Measurements from ENCODE around the gene SOX15.

Gene SOX15

DNA sequence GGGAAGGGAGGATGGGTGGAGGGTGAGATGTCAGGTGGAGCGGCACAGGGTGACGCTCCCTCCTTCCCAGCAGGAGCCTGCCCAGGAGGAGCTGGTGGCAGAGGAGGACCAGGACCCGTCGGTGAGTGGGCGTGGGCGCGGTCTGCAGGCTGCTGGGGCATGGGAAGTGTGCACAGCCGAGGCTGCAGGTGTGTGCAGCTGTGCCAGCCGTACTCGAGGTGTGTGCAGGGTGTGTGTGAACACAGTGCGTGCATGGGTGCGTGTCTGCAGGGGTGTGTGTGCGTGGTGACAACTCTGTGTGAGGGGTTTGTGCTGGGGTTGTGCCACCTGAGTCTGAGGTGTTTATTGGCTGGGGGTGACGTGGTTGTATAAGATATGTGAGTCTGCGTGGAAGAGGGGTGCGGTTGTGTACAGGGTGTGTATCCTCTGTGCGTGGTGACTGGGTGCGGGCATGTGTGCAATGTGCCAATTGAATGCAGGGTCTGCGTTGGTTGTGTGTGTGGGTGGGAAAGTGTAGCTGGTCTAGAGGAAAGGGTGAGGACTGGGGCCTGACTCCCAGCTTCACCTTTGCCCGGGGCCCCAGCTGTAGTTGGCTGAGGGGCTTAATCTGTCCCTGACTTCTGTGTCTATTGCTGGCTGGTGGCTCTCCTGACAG, 40.4 kb downstream of the SOX15 start:
- Histone ChIP-seq H4K91ac (ENCODE audit: low read depth, low read length, poor library complexity) (peak overlapping the region; percentile 85), H2BK120ac (ENCODE audit: low read depth, low read length) (peak overlapping the region; percentile 61), H3K79me1 (ENCODE audit: low read depth, low read length) (peaks cover 3% of the 10 kb centered on the region), H3K4me3 (ENCODE audit: low read length in 2 of 2) (peak overlapping the region in 1 of 2 donors; percentile 54), H2AFZ (ENCODE audit: low read length) (peak overlapping the region; percentile 97), H3K23ac (ENCODE audit: low read depth, low read length, poor library complexity) (peak overlapping the region; percentile 96), H3K18ac (ENCODE audit: low read length) (peak overlapping the region; percentile 96), H3K4ac (ENCODE audit: low read length) (peak overlapping the region; percentile 66), H2AK5ac (ENCODE audit: low read depth, low read length) (peak overlapping the region; percentile 98), H2BK12ac (ENCODE audit: low read length) (no peak overlapping the region), H4K8ac (ENCODE audit: low read depth, low read length) (peak overlapping the region; percentile 96), H2BK5ac (ENCODE audit: low read length) (peak overlapping the region; percentile 53), H3K9ac (ENCODE audit: low read depth, low read length, poor library complexity) (peak overlapping the region; percentile 91), H3K9me3 (replicated peaks in 1 of 2; ENCODE audit: control insufficient read depth in 2 of 2, insufficient read depth in 1 of 2, low read depth in 1 of 2, low read length in 2 of 2) (no peaks in the 10 kb centered on the region), H3K27me3 (ENCODE audit: control insufficient read depth in 3 of 3, insufficient read depth in 3 of 3, low read depth in 1 of 3, low read length in 3 of 3) (peaks cover 0 to 38% (median 10%) of the 10 kb centered on the region in 3 experiments), H3K36me3 (replicated peaks in 1 of 2; ENCODE audit: control insufficient read depth in 2 of 2, insufficient read depth in 2 of 2, low read length in 2 of 2) (no peaks in the 10 kb centered on the region), H3K14ac (ENCODE audit: low read length) (peak overlapping the region; percentile 82), H2BK15ac (ENCODE audit: low read length) (peak overlapping the region; percentile 98), H3K27ac (replicated peaks; ENCODE audit: low read length) (no peak overlapping the region), H3K4me2 (ENCODE audit: insufficient read depth, low read length, poor library complexity, severe bottlenecking) (no peak overlapping the region), H3K4me1 (ENCODE audit: control insufficient read depth in 2 of 2, insufficient read depth in 1 of 2, low read depth in 1 of 2, low read length in 2 of 2) (peaks cover 4 to 6% of the 10 kb centered on the region in 2 donors)
- no peak for DNase-seq (ENCODE audit: low spot score)
- no CpG with 5 or more reads among the region's 20 CpGs for WGBS, 2 donors (ENCODE audit: extremely low coverage in 2 of 2, insufficient read length in 2 of 2, insufficient replicate concordance in 1 of 2)

DNA sequence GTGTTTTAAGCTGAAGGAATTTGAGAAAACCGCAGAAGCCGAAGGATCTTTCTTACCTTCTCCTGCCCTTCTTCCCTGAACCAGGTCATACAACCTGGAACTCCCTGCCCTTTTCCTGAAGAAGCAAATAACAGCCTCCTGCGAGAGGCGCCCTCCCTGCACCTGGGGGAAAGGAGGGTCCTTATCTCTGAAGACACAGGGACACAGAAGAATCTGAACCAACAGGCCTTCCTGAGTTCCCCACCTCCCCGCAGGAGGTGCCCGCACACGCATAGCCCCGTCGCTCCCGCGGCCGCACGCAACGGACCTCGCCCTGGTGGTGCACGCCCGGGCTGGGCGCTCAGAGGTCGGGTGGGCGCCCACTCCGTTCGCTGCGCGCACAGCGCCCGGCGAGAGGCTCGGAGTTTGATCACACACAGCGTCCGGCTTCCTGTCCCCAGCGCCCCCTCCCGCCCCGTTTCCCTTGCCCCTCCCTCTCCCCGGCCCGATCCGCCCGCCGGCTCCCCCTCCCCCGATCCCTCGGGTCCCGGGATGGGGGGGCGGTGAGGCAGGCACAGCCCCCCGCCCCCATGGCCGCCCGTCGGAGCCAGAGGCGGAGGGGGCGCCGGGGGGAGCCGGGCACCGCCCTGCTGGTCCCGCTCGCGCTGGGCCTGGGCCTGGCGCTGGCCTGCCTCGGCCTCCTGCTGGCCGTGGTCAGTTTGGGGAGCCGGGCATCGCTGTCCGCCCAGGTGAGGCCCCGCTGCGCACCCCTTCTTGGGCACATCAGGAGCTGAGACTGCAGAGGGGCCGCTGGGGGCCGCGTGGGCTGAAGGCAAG, 41.1 kb downstream of the SOX15 start, which contains the start of gene TNFSF12:
Gene TNFSF12, plus strand, starts transcription at position 474 of the 816 bp plus-strand sequence. Its CDS starts 96 bp downstream, at position 570.
- peak within 1 kb of the TSS; percentile 51 to 76 for H3K4me3 ChIP-seq (ENCODE audit: low read length in 2 of 2)
- H2BK120ac ChIP-seq (ENCODE audit: low read depth, low read length), result peak within 1 kb of the TSS; percentile 61
- H4K91ac ChIP-seq (ENCODE audit: low read depth, low read length, poor library complexity), result peak within 1 kb of the TSS; percentile 85
- H3K4ac ChIP-seq (ENCODE audit: low read length), result peak within 1 kb of the TSS; percentile 66
- peak within 1 kb of the TSS; percentile 91 for H3K9ac ChIP-seq (ENCODE audit: low read depth, low read length, poor library complexity)
- peak within 1 kb of the TSS; percentile 96 for H4K8ac ChIP-seq (ENCODE audit: low read depth, low read length)
- H2BK15ac ChIP-seq (ENCODE audit: low read length), result peak within 1 kb of the TSS; percentile 98
- peaks cover 0 to 44% (median 10%) of the 10 kb centered on the region in 3 experiments for H3K27me3 ChIP-seq (ENCODE audit: control insufficient read depth in 3 of 3, insufficient read depth in 3 of 3, low read depth in 1 of 3, low read length in 3 of 3)
- H3K27ac ChIP-seq (replicated peaks; ENCODE audit: low read length), result no peak within 1 kb of the TSS
- H2AFZ ChIP-seq (ENCODE audit: low read length), result peak within 1 kb of the TSS; percentile 97
- H3K36me3 ChIP-seq (replicated peaks in 1 of 2; ENCODE audit: control insufficient read depth in 2 of 2, insufficient read depth in 2 of 2, low read length in 2 of 2), result no peaks in the 10 kb centered on the region
- DNase-seq (ENCODE audit: low spot score), result no peak
- no peaks in the 10 kb centered on the region for H3K9me3 ChIP-seq (replicated peaks in 1 of 2; ENCODE audit: control insufficient read depth in 2 of 2, insufficient read depth in 1 of 2, low read depth in 1 of 2, low read length in 2 of 2)
- WGBS, 2 donors (ENCODE audit: extremely low coverage in 2 of 2, insufficient read length in 2 of 2, insufficient replicate concordance in 1 of 2), result no CpG with 5 or more reads among the region's 65 CpGs
- H3K23ac ChIP-seq (ENCODE audit: low read depth, low read length, poor library complexity), result peak within 1 kb of the TSS; percentile 96
- peak within 1 kb of the TSS; percentile 96 for H3K18ac ChIP-seq (ENCODE audit: low read length)
- peak within 1 kb of the TSS; percentile 53 for H2BK5ac ChIP-seq (ENCODE audit: low read length)
- H3K4me1 ChIP-seq (ENCODE audit: control insufficient read depth in 2 of 2, insufficient read depth in 1 of 2, low read depth in 1 of 2, low read length in 2 of 2), result peaks cover 4 to 6% of the 10 kb centered on the region in 2 donors
- H3K79me1 ChIP-seq (ENCODE audit: low read depth, low read length), result peaks cover 3% of the 10 kb centered on the region
- H2BK12ac ChIP-seq (ENCODE audit: low read length), result no peak within 1 kb of the TSS
- H2AK5ac ChIP-seq (ENCODE audit: low read depth, low read length), result peak within 1 kb of the TSS; percentile 98
- H3K4me2 ChIP-seq (ENCODE audit: insufficient read depth, low read length, poor library complexity, severe bottlenecking), result peak within 1 kb of the TSS; percentile 80
- H3K14ac ChIP-seq (ENCODE audit: low read length), result peak within 1 kb of the TSS; percentile 89

DNA sequence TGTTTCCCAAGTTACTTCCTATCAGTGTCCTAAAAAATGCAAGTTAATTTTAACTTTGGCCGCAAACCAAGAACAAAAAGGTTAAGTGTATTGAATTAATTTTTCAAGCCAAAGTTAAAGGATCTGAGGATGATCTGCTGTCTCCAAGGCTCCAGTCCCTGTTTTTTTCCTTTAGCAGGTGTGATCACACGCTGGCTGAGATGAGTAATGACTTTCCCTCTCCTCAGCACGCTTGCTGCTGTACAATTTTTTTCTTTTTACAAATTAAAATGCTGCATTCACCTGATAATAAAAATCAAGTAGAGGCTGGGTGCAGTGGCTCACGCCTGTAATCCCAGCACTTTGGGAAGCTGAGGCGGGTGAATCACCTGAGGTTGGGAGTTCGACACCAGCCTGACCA, 45.0 kb downstream of the SOX15 start:
- Histone ChIP-seq H3K36me3 (replicated peaks in 1 of 2; ENCODE audit: control insufficient read depth in 2 of 2, insufficient read depth in 2 of 2, low read length in 2 of 2) (no peaks in the 10 kb centered on the region), H3K27ac (replicated peaks; ENCODE audit: low read length) (no peak overlapping the region), H3K4ac (ENCODE audit: low read length) (no peak overlapping the region), H3K23ac (ENCODE audit: low read depth, low read length, poor library complexity) (no peak overlapping the region), H2BK12ac (ENCODE audit: low read length) (no peak overlapping the region), H2AFZ (ENCODE audit: low read length) (no peak overlapping the region), H3K4me2 (ENCODE audit: insufficient read depth, low read length, poor library complexity, severe bottlenecking) (no peak overlapping the region), H3K18ac (ENCODE audit: low read length) (no peak overlapping the region), H2BK120ac (ENCODE audit: low read depth, low read length) (no peak overlapping the region), H2AK5ac (ENCODE audit: low read depth, low read length) (no peak overlapping the region), H2BK5ac (ENCODE audit: low read length) (no peak overlapping the region), H2BK15ac (ENCODE audit: low read length) (no peak overlapping the region), H3K27me3 (ENCODE audit: control insufficient read depth in 3 of 3, insufficient read depth in 3 of 3, low read depth in 1 of 3, low read length in 3 of 3) (peaks cover 0 to 33% (median 10%) of the 10 kb centered on the region in 3 experiments), H4K8ac (ENCODE audit: low read depth, low read length) (no peak overlapping the region), H3K4me3 (ENCODE audit: low read length in 2 of 2) (no peak overlapping the region), H3K4me1 (ENCODE audit: control insufficient read depth in 2 of 2, insufficient read depth in 1 of 2, low read depth in 1 of 2, low read length in 2 of 2) (peaks cover 4 to 6% of the 10 kb centered on the region in 2 donors), H3K14ac (ENCODE audit: low read length) (no peak overlapping the region), H3K9ac (ENCODE audit: low read depth, low read length, poor library complexity) (no peak overlapping the region), H3K9me3 (replicated peaks in 1 of 2; ENCODE audit: control insufficient read depth in 2 of 2, insufficient read depth in 1 of 2, low read depth in 1 of 2, low read length in 2 of 2) (no peaks in the 10 kb centered on the region), H3K79me1 (ENCODE audit: low read depth, low read length) (peaks cover 3% of the 10 kb centered on the region), H4K91ac (ENCODE audit: low read depth, low read length, poor library complexity) (no peak overlapping the region)
- DNase-seq (ENCODE audit: low spot score), result no peak
- WGBS, 2 donors (ENCODE audit: extremely low coverage in 2 of 2, insufficient read length in 2 of 2, insufficient replicate concordance in 1 of 2), result no CpG with 5 or more reads among the region's 6 CpGs

All from neuronal stem cell (in vitro differentiated cells).